ENCODE measurements around the gene FTSJ1. TPM values are rescaled to one million over a fixed set of nuclear protein-coding genes. Genes with fewer than 3 reads are reported as not detected.

Gene FTSJ1
- total RNA-seq, 4 donors from 2014 or later = 35.7 to 49.4 (median 36.3) TPM

DNA sequence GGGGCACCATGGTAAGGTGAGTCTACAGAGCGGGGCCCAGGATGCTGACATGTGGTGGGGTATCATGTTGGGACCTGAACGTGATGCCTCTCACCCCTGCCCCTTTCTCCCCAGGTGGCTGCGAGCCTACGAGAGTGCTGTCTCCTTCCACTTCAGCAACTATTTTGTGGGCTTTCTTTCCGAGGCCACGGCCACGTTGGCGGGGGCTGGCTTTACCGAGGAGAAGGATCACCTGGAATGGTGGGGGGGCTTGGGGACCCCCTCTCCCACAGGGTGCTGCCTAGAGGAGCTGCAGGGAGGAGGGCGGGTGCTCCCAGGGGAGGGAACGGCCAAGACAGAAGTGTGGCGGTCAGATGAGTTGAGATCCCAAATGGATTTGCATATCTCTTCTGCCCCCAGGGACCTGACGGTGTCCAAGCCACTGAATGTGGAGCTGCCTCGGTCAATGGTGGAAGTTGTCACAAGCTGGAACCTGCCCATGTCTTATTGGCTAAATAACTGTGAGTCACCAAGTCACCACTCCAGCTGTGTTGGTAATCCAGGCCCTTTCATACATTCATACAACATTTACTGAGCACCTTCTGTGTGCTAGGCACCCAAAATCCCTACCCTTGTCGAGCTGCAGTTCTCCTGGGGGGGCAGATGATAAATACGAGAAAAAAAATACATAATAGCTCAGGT lies 38.3 kb downstream of the FTSJ1 start:
- TF ChIP-seq, protein P1, sequence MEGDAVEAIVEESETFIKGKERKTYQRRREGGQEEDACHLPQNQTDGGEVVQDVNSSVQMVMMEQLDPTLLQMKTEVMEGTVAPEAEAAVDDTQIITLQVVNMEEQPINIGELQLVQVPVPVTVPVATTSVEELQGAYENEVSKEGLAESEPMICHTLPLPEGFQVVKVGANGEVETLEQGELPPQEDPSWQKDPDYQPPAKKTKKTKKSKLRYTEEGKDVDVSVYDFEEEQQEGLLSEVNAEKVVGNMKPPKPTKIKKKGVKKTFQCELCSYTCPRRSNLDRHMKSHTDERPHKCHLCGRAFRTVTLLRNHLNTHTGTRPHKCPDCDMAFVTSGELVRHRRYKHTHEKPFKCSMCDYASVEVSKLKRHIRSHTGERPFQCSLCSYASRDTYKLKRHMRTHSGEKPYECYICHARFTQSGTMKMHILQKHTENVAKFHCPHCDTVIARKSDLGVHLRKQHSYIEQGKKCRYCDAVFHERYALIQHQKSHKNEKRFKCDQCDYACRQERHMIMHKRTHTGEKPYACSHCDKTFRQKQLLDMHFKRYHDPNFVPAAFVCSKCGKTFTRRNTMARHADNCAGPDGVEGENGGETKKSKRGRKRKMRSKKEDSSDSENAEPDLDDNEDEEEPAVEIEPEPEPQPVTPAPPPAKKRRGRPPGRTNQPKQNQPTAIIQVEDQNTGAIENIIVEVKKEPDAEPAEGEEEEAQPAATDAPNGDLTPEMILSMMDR (IDR thresholded peaks at IDR 0.05; ENCODE audit: low read depth) = no peak

DNA sequence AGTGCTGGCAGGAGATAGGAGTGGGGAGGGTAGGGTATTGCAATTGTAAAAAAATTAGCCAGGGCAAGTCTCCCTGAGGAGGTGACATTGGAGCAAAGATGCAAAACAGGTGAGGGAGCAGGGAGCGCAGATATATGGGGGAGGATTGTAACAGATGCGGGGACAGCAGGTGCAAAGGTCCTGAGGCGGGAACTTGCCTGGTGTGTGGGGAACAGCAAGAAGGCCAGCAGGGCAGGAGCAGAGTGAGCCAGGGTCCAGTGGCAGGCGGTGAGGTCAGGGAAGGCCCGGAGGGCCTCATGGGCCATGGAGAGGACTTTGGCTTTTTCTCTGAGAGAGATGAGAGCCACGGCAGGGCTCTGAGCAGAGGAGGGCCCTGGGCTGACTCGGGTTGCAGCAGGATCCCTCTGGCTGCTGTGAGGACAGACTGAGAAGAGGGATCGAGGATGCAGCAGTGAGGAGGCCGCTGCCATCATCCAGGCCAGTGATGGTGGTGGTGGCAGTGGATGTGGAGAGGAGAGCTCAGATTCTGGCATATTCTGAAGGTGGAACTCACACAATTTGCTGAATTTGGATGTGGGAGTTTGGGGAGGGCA lies 39.0 kb downstream of the FTSJ1 start:
- TF ChIP-seq, protein P1 (IDR thresholded peaks at IDR 0.05; ENCODE audit: low read depth) = no peak

DNA sequence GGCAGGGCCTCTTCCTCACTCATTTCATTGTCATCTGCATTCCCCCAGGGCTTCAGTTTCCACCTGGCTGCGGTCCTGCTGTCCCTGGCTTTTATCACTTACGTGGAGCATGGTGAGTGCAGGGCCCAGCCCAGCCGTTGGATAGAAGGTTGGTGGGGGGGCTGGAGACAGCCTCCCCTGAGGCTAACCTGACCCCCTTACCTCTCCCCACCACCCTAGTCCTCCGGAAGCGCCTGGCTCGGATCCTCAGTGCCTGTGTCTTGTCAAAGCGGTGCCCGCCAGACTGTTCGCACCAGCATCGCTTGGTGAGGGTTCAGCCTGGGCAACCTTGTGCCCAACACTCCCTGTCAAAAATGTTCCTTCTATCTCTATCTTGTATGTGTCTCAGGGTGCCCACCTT lies 39.8 kb downstream of the FTSJ1 start:
- TF ChIP-seq, protein P1 (IDR thresholded peaks at IDR 0.05; ENCODE audit: low read depth) = no peak

DNA sequence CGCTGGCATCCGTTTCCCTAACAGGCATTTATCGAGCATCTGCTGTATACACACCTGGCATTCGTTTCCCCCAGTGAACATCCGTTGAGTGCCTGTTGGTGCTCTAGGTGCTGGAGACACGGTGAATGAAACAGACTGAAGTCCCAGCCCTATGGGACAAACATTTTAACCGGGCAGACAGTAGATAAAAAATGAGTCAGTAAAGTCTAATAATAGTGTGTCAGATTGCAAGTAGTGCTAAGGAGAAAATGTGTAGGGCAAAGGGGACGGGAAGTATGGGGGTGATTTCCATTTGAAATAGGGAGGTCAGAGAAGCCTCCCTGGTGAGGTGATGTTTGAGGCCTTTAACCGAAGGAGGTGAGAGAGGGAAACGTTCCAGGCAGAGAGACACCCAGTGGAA lies 40.3 kb downstream of the FTSJ1 start:
- TF ChIP-seq, protein P1 (IDR thresholded peaks at IDR 0.05; ENCODE audit: low read depth) = no peak

DNA sequence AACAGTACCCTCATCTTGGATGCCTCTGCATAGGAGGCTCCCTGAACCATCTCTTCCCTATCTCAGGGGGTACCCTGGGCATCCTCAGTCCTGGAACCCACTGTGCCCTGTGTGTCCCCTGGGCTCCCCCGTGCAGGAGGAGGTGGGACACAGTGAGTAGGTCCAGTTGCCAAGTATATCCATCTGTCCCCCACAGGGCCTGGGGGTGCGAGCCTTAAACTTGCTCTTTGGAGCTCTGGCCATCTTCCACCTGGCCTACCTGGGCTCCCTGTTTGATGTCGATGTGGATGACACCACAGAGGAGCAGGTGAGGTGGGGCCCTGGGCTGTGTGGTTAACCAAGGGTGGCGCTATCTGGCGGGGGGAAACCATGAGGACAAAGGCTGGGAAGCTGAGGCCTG lies 41.0 kb downstream of the FTSJ1 start:
- TF ChIP-seq, protein P1 (IDR thresholded peaks at IDR 0.05; ENCODE audit: low read depth) = no peak

DNA sequence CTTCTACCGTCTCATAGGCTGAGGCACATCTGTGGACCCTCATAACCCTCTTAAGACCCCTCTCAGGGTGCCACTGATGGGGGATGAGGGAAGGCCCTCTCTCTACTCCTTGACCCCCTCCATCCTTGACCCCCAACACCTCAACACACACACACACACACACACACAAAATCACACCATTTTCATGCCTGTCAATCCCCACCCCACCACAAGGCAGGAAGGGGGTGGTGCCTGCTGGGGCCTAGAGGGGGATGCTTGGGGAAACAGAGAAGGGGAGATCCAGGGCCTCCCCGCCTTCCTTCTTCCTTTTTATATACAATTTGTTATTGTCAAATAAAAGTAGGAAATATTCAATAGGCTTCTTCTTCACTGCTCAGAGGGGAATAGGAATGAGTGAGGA lies 44.5 kb downstream of the FTSJ1 start:
- TF ChIP-seq, protein P1 (IDR thresholded peaks at IDR 0.05; ENCODE audit: low read depth) = no peak

DNA sequence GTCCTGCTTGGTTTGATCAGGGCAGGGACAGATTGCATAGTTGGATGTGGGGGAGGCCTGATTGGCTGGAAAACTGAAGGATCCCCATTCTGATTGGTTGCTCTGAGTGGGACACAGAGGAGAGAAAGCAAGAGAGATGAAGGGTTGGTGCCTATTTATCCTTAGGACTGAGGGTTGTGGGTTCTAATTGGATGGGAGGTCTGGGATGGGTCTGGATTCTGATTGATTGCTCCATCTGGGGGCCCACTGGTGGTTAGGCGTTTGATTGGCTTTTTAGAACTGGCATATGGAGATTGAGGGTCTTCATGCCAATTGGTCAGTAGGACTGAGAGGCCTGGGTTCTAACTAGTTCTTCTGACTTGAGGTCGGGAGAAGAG lies 45.0 kb downstream of the FTSJ1 start:
- TF ChIP-seq, protein P1 (IDR thresholded peaks at IDR 0.05; ENCODE audit: low read depth) = no peak

All from subcutaneous adipose tissue (tissue), 4 donors.